ENCODE results near the gene HIVEP2. TPM values are rescaled to one million over a fixed set of nuclear protein-coding genes. Genes with fewer than 3 reads are reported as not detected.

Gene HIVEP2
- total RNA-seq, 2 experiments from 2014 or later = 48.4 to 48.6 TPM

GRCh38 chr6:142705054-142705453 is 239.9 kb downstream of the HIVEP2 start:
- H3K4me3 Mint-ChIP-seq = no peak overlapping the region
- Histone ChIP-seq H3K9me3 (ENCODE audit: control insufficient read depth in 1 of 2, insufficient read depth in 1 of 2, low read length in 2 of 2) (no peaks in the 10 kb centered on the region), H3K4me1 (ENCODE audit: insufficient read depth, low read length) (no peaks in the 10 kb centered on the region), H3K27ac (ENCODE audit: low read depth in 1 of 2, low read length in 2 of 2) (no peak overlapping the region), H3K4me3 (ENCODE audit: low read length) (no peak overlapping the region), H3K36me3 (ENCODE audit: insufficient read depth, low read length) (no peaks in the 10 kb centered on the region), H3K27me3 (ENCODE audit: control insufficient read depth in 1 of 2, insufficient read depth in 2 of 2, low read length in 2 of 2) (no peaks in the 10 kb centered on the region)
- H3K27me3 Mint-ChIP-seq = no peaks in the 10 kb centered on the region
- DNase-seq (no peak), ATAC-seq (ENCODE audit: poor library complexity) (no peak)
- no peak overlapping the region for H3K27ac Mint-ChIP-seq
- intact Hi-C loops (cut with DNase I, micrococcal nuclease) = no loop called here
- POLR2A ChIA-PET = no interaction called here
- no peak for TF ChIP-seq CTCF (IDR thresholded peaks at IDR 0.05)
- no peaks in the 10 kb centered on the region for H3K9me3 Mint-ChIP-seq
- peaks cover 24% of the 10 kb centered on the region for H3K4me1 Mint-ChIP-seq (ENCODE audit: low read depth)
- H3K36me3 Mint-ChIP-seq (ENCODE audit: low read depth) = no peaks in the 10 kb centered on the region
- CTCF ChIA-PET = no interaction called here

GRCh38 chr6:142702501-142703460 is 242.2 kb downstream of the HIVEP2 start:
- no peak overlapping the region for H3K27ac Mint-ChIP-seq
- no peak overlapping the region for H3K27ac ChIP-seq (ENCODE audit: low read depth in 1 of 2, low read length in 2 of 2)
- no peaks in the 10 kb centered on the region for H3K9me3 ChIP-seq (ENCODE audit: control insufficient read depth in 1 of 2, insufficient read depth in 1 of 2, low read length in 2 of 2)
- no peaks in the 10 kb centered on the region for H3K27me3 Mint-ChIP-seq
- ChIA-PET POLR2A (no interaction called here), CTCF (interaction anchor here (1.8 kb wide), 1 partner anchor 10 kb away, joined by 5 read pairs; no protein-coding TSS in a partner anchor)
- H3K4me1 ChIP-seq (ENCODE audit: insufficient read depth, low read length) = no peaks in the 10 kb centered on the region
- no peaks in the 10 kb centered on the region for H3K27me3 ChIP-seq (ENCODE audit: control insufficient read depth in 1 of 2, insufficient read depth in 2 of 2, low read length in 2 of 2)
- TF ChIP-seq CTCF (IDR thresholded peaks at IDR 0.05) = no peak
- H3K36me3 ChIP-seq (ENCODE audit: insufficient read depth, low read length) = no peaks in the 10 kb centered on the region
- intact Hi-C loops (cut with DNase I, micrococcal nuclease) = no loop called here
- ATAC-seq (ENCODE audit: poor library complexity) (peak; percentile 29), DNase-seq (peak in 2 of 14 experiments; percentile 51 to 57)
- no peaks in the 10 kb centered on the region for H3K9me3 Mint-ChIP-seq
- no peaks in the 10 kb centered on the region for H3K36me3 Mint-ChIP-seq (ENCODE audit: low read depth)
- no peak overlapping the region for H3K4me3 ChIP-seq (ENCODE audit: low read length)
- H3K4me1 Mint-ChIP-seq (ENCODE audit: low read depth) = peaks cover 26% of the 10 kb centered on the region
- H3K4me3 Mint-ChIP-seq = no peak overlapping the region

Other genes with a start within 250 kb of the HIVEP2 start
- gene AIG1, start 115.7 kb upstream of the HIVEP2 start, total RNA-seq = 1 to 10 TPM; 7.4 to 8.4 TPM